Lung (tissue), 12 donors: ENCODE results near the gene MBD6. TPM values are rescaled to one million over a fixed set of nuclear protein-coding genes. Genes with fewer than 3 reads are reported as not detected.

Experiments used
- ATAC-seq: fragments of 200-7000 bp; cut with Tn5 transposase; one replicate; pipeline ENCODE4 v1.9.1; 2020; ENCODE audit warnings: moderate number of reproducible peaks; ENCODE audit not compliant: insufficient read depth, low FRiP score
- DNase-seq, 3 donors: peaks; one replicate each; pipeline ENCODE4 v3.0.0-alpha.2; 2013 to 2017
- H3K27ac ChIP-seq, 2 donors: one replicate each; pipeline ENCODE4 v1.5.1; 2013; ENCODE audit warnings: mild to moderate bottlenecking in 2 of 2, moderate library complexity in 2 of 2, control low read depth in 1 of 2, inconsistent platforms in 1 of 2, low read depth in 1 of 2, low read length in 1 of 2
- H3K27me3 ChIP-seq, 3 donors: one replicate each; pipeline ENCODE4 v1.5.1; 2013; ENCODE audit warnings: low read length in 2 of 3; ENCODE audit not compliant: control insufficient read depth in 3 of 3, insufficient read depth in 3 of 3
- H3K36me3 ChIP-seq, 4 donors: one replicate each; pipeline ENCODE4 v1.5.1; 2013; ENCODE audit warnings: low read length in 4 of 4, mild to moderate bottlenecking in 1 of 4, moderate library complexity in 1 of 4; ENCODE audit not compliant: control insufficient read depth in 4 of 4, insufficient read depth in 4 of 4
- H3K4me1 ChIP-seq, 5 donors: one replicate each; pipeline ENCODE4 v1.5.1; 2013; ENCODE audit warnings: low read length in 5 of 5, mild to moderate bottlenecking in 2 of 5, moderate library complexity in 1 of 5; ENCODE audit not compliant: control insufficient read depth in 5 of 5, insufficient read depth in 5 of 5
- H3K4me3 ChIP-seq: one replicate; pipeline ENCODE4 v1.5.1; 2013; ENCODE audit warnings: mild to moderate bottlenecking, control low read depth, moderate library complexity
- H3K9ac ChIP-seq, 2 donors: one replicate each; pipeline ENCODE4 v1.5.1; 2013; ENCODE audit warnings: low read length in 2 of 2, control low read depth in 1 of 2; ENCODE audit not compliant: insufficient read depth in 1 of 2
- H3K9me3 ChIP-seq, 4 donors: one replicate each; pipeline ENCODE4 v1.5.1; 2013; ENCODE audit warnings: low read length in 3 of 4, mild to moderate bottlenecking in 1 of 4, moderate library complexity in 1 of 4; ENCODE audit not compliant: control insufficient read depth in 4 of 4, insufficient read depth in 3 of 4
- CTCF ChIP-seq: IDR thresholded peaks from 2 replicates; pipeline ENCODE4 v1.5.1; 2012; ENCODE audit warnings: mild to moderate bottlenecking; ENCODE audit errors: control extremely low read depth, extremely low read depth
- WGBS, 2 donors: extraction: QIAGEN DNeasy Blood & Tissue Kit; methylation state at CpG; one replicate each; pipeline ENCODE4 v1.1.7; 2013; 5-methylcytosine and 5-hydroxymethylcytosine counted together
- polyA plus RNA-seq, 2 donors: library from polyadenylated mRNA; stranded (reverse); fragments of 200-250 nt; gene quantifications; one replicate each; pipeline ENCODE4 v1.2.1, GENCODE V29; 2013
- total RNA-seq, 2 donors: library from RNA; depleted of rRNA in 1 of 2; stranded (reverse); fragments of >200 nt in 1 of 2; gene quantifications; one replicate each; pipeline ENCODE4 v1.2.1, GENCODE V29; 2014 to 2021
- donor health status: control.
- donor health status: control.
- donor health status: Bipolar disorder and iron deficiency.
- donor health status: healthy.
- donor health status: DM: yes; HTN: yes; CAD: no.

The MBD6 gene
- total and polyA plus RNA-seq, 4 donors: 26.0 to 132 (median 39.6) TPM

GRCh38 chr12:57497223-57498131, 25.1 kb upstream of the MBD6 start:
- no peaks in the 10 kb centered on the region for H3K27me3 ChIP-seq
- 88 to 90% methylated on average over 12 of the region's 12 CpGs for WGBS, 2 donors
- H3K9me3 ChIP-seq: peaks cover 0 to 2% (median 0%) of the 10 kb centered on the region in 4 donors
- ATAC-seq (no peak), DNase-seq (no peak)
- no peak overlapping the region for H3K4me3 ChIP-seq
- TF ChIP-seq CTCF: no peak
- no peaks in the 10 kb centered on the region for H3K4me1 ChIP-seq
- no peak overlapping the region for H3K27ac ChIP-seq
- peaks cover 21 to 47% (median 35%) of the 10 kb centered on the region in 4 donors for H3K36me3 ChIP-seq
- H3K9ac ChIP-seq: no peak overlapping the region

GRCh38 chr12:57498132-57498502, 24.5 kb upstream of the MBD6 start:
- TF ChIP-seq CTCF: no peak
- peaks cover 23 to 47% (median 32%) of the 10 kb centered on the region in 4 donors for H3K36me3 ChIP-seq
- peaks cover 0 to 2% (median 0%) of the 10 kb centered on the region in 4 donors for H3K9me3 ChIP-seq
- ATAC-seq: no peak
- H3K27me3 ChIP-seq: no peaks in the 10 kb centered on the region
- no peak for DNase-seq
- WGBS, 2 donors: 90 to 91% methylated on average over 9 of the region's 9 CpGs
- no peak overlapping the region for H3K9ac ChIP-seq
- no peak overlapping the region for H3K27ac ChIP-seq
- no peaks in the 10 kb centered on the region for H3K4me1 ChIP-seq
- H3K4me3 ChIP-seq: no peak overlapping the region

GRCh38 chr12:57498571-57498970, 24.1 kb upstream of the MBD6 start:
- Histone ChIP-seq H3K27ac (no peak overlapping the region), H3K9ac (no peak overlapping the region), H3K4me1 (no peaks in the 10 kb centered on the region), H3K9me3 (peaks cover 0 to 2% (median 0%) of the 10 kb centered on the region in 4 donors), H3K4me3 (no peak overlapping the region), H3K36me3 (peaks cover 23 to 50% (median 33%) of the 10 kb centered on the region in 4 donors), H3K27me3 (no peaks in the 10 kb centered on the region)
- ATAC-seq: no peak
- WGBS, 2 donors: 92 to 95% methylated on average over 4 of the region's 4 CpGs
- TF ChIP-seq CTCF: no peak
- no peak for DNase-seq
